ENCODE results near the gene ARID3A.
A peak's percentile ranks its signal among the peaks of the same experiment; 100 is the strongest.
"Not testable (repeated sequence)": the region's sequence is repeated elsewhere in the genome, so short reads cannot be mapped to it uniquely, and the experiment has no call there.

ARID3A gene

DNA sequence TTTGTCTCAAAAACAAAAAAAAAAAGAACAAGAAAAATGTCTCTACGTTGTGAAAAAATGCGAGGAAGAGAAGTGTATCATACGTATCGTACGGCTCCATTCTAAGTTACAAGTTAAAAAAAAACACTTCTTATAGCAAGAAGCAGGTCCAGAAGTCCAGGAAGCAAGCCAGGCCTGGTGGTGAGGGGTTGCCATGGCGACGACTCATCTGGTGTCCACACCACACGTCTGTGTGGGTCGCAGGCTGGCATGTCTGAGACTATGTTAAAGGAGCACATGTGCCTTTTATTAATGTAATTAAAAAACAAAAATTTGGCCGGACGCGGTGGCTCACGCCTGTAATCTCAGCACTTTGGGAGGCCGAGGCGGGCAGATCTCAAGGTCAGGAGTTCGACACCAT lies 38.8 kb upstream of the ARID3A start:
- H3K9ac ChIP-seq (ENCODE audit: low read depth, low read length), result no peak overlapping the region
- H3K9me3 ChIP-seq (ENCODE audit: control insufficient read depth, insufficient read depth, low read length), result no peaks in the 10 kb centered on the region
- no peaks in the 10 kb centered on the region; the same call in 1 of the 2 replicates for H3K36me3 ChIP-seq (ENCODE audit: insufficient read depth, low read length)
- H3K4me1 ChIP-seq (ENCODE audit: insufficient read depth, low read length), result no peaks in the 10 kb centered on the region; the same call in 1 of the 2 replicates

DNA sequence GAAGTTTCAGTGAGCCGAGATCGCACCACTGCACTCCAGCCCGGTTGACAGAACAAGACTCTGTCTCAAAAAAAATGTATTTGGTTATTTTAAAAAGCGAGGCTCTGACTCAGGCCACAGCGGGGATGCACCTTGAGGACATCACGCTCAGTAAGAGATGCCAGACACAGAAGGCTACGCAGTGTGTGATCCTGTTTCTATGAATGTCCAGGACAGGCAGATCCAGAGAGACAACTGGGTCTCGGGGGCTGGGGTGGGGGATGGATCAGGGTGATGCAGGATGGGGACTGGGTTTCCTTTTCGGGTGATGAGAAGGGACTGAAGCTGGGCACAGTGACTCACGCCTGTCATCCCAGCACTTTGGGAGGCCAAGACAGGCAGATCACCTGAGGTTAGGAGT lies 38.2 kb upstream of the ARID3A start:
- Histone ChIP-seq H3K9me3 (ENCODE audit: control insufficient read depth, insufficient read depth, low read length) (no peaks in the 10 kb centered on the region), H3K36me3 (ENCODE audit: insufficient read depth, low read length) (no peaks in the 10 kb centered on the region; the same call in 1 of the 2 replicates), H3K4me1 (ENCODE audit: insufficient read depth, low read length) (no peaks in the 10 kb centered on the region; the same call in 1 of the 2 replicates), H3K9ac (ENCODE audit: low read depth, low read length) (no peak overlapping the region)

DNA sequence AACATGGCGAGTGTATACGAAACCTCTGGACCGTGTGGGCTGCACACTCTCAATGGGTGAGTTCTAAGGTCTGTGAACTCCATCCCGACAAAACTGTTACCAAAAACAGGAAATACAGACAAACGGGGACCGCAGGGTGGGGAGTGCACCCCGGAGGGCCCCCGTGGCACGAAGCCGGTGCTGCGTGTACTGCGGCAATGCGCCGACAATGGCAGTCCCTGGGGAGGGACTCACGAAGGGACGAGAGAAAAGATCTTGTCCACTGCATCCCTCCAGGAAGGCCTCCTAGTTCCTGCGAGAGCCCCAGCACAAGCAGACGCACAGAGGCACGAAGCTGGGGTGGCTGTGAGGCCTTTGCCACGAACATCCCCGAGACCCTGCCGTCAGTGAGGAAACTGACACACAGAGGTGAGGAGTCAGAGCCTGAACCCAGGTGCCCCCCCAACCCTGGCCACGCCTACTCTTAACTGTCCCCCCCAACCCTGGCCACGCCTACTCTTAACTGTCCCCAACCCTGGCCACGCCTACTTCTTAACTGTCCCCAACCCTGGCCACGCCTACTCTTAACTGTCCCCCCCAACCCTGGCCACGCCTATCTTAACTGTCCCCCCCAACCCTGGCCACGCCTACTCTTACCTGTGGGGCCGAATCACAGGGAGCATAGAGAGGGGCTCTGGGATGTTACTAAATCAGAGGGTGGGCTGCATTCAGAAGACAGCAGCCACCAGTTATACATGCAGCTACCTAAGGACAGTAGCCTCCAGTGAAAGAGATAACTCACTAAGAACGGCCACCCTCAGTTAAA lies 37.1 kb upstream of the ARID3A start:
- Histone ChIP-seq H3K9me3 (ENCODE audit: control insufficient read depth, insufficient read depth, low read length) (no peaks in the 10 kb centered on the region), H3K36me3 (ENCODE audit: insufficient read depth, low read length) (no peaks in the 10 kb centered on the region; the same call in 1 of the 2 replicates), H3K9ac (ENCODE audit: low read depth, low read length) (no peak overlapping the region), H3K4me1 (ENCODE audit: insufficient read depth, low read length) (no peaks in the 10 kb centered on the region; the same call in 1 of the 2 replicates)

DNA sequence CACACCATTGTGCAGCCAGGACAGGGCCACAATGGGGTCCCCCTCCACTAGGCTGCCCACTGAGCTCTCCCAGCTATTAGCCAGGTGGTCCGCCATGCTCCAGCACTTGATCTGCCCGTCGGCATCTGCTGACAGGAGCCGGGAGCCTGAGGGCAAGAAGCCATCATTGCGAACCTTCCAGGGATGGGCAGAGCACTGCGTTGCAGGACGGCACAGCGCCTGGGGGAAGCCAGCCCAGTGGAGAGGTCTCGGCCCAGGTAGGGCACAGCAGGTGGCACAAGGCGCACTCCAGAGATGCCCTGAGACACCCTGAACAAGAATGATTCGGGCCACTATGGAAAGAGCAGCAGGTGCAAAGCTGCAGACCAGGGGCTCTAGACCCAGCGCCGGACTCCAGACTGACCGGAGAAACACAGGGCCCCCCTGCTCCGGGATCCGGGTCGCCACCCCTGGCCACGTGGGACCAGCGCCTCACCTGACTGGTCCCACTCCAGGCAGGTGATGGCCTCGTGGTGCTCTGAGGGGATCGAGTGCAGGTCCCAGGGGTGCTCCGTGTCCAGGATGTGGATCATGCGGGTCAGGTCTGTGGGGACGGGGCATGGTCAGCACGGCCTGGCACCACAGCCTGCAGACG lies 36.1 kb upstream of the ARID3A start:
- Histone ChIP-seq H3K4me1 (ENCODE audit: insufficient read depth, low read length) (no peaks in the 10 kb centered on the region), H3K9ac (ENCODE audit: low read depth, low read length) (no peak overlapping the region), H3K36me3 (ENCODE audit: insufficient read depth, low read length) (no peaks in the 10 kb centered on the region; the same call in 1 of the 2 replicates), H3K9me3 (ENCODE audit: control insufficient read depth, insufficient read depth, low read length) (no peaks in the 10 kb centered on the region)

DNA sequence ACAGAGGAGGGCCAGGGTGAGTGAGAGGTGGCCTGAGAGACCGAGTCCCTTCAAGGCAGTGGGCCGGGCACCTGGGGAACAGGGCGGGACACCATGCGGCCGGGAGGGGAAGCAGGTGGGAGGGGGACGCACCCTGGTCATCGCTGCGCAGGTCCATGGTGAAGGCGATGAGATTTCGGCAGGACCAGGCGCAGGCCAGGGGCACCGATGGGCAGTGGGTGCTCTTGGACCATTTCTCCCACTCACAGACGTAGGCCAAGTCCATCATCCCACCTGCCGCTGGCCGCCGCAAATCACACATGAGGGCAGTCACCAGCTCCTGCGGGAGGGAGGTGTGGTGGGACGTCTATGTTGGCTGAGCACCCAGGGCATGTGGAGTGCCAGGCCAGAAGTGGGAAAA lies 35.0 kb upstream of the ARID3A start:
- Histone ChIP-seq H3K4me1 (ENCODE audit: insufficient read depth, low read length) (no peaks in the 10 kb centered on the region), H3K36me3 (ENCODE audit: insufficient read depth, low read length) (no peaks in the 10 kb centered on the region), H3K9ac (ENCODE audit: low read depth, low read length) (no peak overlapping the region), H3K9me3 (ENCODE audit: control insufficient read depth, insufficient read depth, low read length) (no peaks in the 10 kb centered on the region)

DNA sequence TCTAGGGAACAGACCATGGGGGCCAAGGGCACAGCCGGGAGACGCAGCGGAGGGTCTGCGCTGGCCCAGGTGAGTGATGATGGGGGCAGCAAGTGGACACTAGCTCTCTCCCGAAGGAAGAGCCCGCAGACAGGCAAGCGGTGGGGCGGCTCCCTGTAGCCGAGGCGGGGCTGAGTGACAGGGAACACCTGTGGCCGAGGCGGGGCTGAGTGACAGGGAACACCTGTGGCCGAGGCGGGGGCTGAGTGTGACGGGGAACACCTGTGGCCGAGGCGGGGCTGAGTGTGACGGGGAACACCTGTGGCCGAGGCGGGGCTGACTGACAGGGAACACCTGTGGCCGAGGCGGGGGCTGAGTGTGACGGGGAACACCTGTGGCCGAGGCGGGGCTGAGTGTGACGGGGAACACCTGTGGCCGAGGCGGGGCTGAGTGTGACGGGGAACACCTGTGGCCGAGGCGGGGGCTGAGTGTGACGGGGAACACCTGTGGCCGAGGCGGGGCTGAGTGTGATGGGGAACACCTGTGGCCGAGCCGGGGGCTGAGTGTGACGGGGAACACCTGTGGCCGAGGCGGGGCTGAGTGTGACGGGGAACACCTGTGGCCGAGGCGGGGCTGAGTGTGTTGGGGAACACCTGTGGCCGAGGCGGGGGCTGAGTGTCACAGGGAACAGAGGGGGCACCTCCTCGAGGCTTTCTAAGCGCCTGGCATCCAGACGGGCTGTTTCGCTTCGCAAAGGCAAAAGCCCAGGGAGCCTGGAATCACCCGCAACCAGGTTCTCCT lies 34.2 kb upstream of the ARID3A start:
- H3K9ac ChIP-seq (ENCODE audit: low read depth, low read length), result peak overlapping the region; percentile 66
- not testable (repeated sequence) for H3K9me3 ChIP-seq (ENCODE audit: control insufficient read depth, insufficient read depth, low read length); H3K36me3 ChIP-seq (ENCODE audit: insufficient read depth, low read length); H3K4me1 ChIP-seq (ENCODE audit: insufficient read depth, low read length)

DNA sequence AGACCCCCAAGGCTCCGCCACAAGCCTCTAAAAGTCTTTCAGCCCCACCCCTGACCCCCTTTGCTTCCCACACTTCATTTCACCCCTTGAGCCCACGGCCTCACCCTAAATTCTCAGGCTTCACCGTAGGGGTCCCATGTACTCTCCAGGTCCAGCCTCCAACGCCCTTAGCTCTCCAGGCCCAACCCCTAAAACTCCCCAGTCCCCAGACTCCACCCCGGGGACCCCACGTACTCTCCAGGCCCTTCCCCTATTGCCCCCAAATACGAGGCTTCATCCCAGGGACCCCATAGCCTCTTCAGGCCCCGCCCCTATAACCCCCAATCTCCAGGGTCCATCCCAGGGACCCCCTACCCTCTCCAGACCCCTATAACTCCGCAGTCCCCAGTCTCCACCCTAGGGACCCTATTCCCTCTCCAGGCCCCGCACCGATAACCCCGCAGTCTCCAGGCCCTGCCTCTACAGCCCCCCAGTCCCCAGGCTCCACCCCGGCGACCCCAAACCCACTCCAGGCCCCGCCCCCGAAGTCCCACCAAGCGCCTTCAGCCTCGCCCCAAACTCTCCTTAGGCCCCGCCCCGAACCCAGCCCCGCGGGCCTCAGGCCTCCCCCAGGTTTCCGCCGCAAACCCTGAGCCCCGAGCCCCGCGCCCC lies 33.5 kb upstream of the ARID3A start:
- H3K4me1 ChIP-seq (ENCODE audit: insufficient read depth, low read length), result no peaks in the 10 kb centered on the region
- no peaks in the 10 kb centered on the region for H3K36me3 ChIP-seq (ENCODE audit: insufficient read depth, low read length)
- no peaks in the 10 kb centered on the region for H3K9me3 ChIP-seq (ENCODE audit: control insufficient read depth, insufficient read depth, low read length)
- H3K9ac ChIP-seq (ENCODE audit: low read depth, low read length), result peak overlapping the region; percentile 66

DNA sequence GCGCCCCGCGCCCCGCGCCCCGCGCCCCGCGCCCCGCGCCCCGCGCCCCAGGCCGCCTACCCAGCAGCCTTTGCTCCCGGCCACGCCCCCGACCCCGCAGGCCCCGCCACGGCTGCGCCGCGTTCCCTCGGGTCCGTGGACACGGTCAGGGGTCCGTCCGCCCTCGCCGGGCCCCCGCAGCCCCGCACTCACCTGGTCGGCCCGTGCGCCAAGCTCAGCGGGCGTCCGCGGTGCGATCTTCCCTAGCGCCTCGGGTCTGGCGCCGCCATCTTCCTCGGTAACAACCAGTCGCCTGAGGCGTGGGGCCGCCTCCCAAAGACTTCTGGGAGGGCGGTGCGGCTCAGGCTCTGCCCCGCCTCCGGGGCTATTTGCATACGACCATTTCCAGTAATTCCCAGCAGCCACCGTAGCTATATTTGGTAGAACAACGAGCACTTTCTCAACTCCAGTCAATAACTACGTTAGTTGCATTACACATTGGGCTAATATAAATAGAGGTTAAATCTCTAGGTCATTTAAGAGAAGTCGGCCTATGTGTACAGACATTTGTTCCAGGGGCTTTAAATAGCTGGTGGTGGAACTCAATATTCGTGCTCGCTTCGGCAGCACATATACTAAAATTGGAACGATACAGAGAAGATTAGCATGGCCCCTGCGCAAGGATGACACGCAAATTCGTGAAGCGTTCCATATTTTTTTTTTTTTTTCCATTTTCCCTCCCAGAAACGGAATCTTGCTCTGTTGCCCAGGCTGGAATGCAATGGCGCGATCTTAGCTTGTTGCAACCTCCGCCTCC lies 32.7 kb upstream of the ARID3A start, which contains the start of the genes MED16 and RNU6-9:
Gene MED16, minus strand, starts transcription at position 294 of the 796 bp plus-strand sequence. CDS start 2,056 bp downstream, outside the sequence.
Gene RNU6-9, plus strand, starts transcription at position 591 of the 796 bp plus-strand sequence.
- no peaks in the 10 kb centered on the region for H3K4me1 ChIP-seq (ENCODE audit: insufficient read depth, low read length)
- H3K36me3 ChIP-seq (ENCODE audit: insufficient read depth, low read length), result no peaks in the 10 kb centered on the region
- no peaks in the 10 kb centered on the region for H3K9me3 ChIP-seq (ENCODE audit: control insufficient read depth, insufficient read depth, low read length)
- peak within 1 kb of the TSS; percentile 84 for H3K9ac ChIP-seq (ENCODE audit: low read depth, low read length)

DNA sequence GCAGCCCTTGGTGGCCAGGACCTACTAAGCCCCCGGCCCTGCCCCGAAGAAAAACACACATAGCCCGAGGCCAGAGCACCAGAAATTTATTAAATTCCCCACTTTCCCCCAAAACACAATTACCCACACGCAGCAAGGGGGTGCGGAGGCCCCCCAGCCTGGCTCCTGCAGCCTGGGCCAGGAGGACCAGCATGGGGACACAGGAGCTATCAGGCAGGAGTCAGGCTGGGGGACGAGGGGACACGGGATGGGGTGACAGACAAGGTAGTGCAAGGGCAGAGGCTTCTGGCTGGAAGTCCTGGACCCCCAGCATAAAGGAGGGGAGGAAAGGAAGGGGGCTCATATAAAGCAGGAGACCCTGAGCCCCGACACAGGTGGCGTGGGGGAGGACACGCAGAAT lies 29.4 kb upstream of the ARID3A start:
- no peaks in the 10 kb centered on the region; the same call in 1 of the 2 replicates for H3K4me1 ChIP-seq (ENCODE audit: insufficient read depth, low read length)
- no peaks in the 10 kb centered on the region for H3K36me3 ChIP-seq (ENCODE audit: insufficient read depth, low read length)
- H3K9ac ChIP-seq (ENCODE audit: low read depth, low read length), result no peak overlapping the region
- no peaks in the 10 kb centered on the region for H3K9me3 ChIP-seq (ENCODE audit: control insufficient read depth, insufficient read depth, low read length)

DNA sequence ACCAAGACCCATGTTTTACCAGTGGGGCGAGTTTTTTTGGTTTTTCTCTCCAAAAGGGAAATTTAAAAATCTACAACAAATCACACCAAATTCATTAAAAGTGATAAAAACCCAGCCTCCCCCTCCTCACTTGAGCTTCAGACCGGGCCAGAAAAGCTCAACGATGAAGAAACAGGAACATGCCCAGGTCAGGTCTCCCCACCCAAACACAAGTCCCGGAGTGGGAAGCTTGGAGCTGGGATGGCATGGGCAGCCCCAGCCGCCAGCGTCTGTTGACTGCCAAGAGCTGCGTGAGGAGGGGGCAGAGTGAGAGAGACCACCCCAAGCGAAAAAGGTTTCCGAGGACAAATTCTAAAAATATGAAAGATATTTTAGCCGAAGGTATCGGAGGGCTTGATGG lies 28.8 kb upstream of the ARID3A start:
- Histone ChIP-seq H3K4me1 (ENCODE audit: insufficient read depth, low read length) (no peaks in the 10 kb centered on the region; the same call in 1 of the 2 replicates), H3K9ac (ENCODE audit: low read depth, low read length) (no peak overlapping the region), H3K9me3 (ENCODE audit: control insufficient read depth, insufficient read depth, low read length) (no peaks in the 10 kb centered on the region), H3K36me3 (ENCODE audit: insufficient read depth, low read length) (no peaks in the 10 kb centered on the region)

DNA sequence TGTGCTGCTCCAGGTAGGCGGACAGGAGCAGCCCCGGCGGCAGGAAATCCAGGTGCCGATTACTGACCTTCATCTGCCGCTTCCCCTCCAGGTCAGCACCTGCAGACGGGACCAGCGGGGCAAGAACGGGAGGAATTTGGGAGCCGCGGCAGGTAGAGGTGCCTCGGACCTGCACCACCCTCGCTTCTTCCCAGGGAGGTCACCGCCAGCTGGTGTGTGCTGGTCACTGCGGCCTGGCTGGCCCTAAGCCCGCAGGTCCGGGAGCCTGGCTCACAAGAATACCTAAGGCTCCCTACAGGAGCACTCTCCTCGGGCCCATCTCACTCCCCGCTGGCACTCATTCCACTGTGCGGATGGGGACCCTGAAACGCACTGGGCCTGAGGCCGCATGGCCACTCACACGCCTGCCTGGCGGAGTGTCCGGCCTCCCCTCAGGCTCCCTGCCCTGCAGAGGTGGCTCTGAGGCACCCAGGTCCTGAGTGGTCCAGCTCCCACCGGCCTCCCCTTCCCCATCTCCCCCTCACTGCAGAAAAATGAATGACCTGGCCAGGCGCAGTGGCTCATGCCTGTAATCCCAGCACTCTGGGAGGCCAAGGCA lies 28.3 kb upstream of the ARID3A start:
- Histone ChIP-seq H3K36me3 (ENCODE audit: insufficient read depth, low read length) (no peaks in the 10 kb centered on the region), H3K9ac (ENCODE audit: low read depth, low read length) (no peak overlapping the region), H3K4me1 (ENCODE audit: insufficient read depth, low read length) (no peaks in the 10 kb centered on the region; the same call in 1 of the 2 replicates), H3K9me3 (ENCODE audit: control insufficient read depth, insufficient read depth, low read length) (no peaks in the 10 kb centered on the region)

DNA sequence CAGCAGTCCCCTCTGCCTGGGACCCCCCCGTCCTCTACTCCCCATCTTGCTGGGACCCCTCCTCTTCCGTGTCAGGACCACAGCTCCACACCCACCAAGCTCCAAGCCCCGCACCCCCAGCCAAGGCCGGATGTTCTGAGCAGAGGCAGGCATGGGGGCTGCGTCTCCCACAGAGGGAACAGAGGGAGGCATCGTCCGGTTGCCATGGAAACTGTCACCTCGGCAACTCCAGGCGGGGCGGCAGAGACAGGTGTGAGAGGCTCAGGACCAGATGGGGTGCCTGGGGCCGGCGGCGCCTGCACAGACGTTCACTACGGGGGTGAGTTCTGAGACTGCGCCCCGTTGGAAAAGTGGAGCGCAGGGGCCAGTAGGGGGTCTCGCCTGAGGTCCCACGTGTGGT lies 27.2 kb upstream of the ARID3A start:
- H3K9ac ChIP-seq (ENCODE audit: low read depth, low read length), result no peak overlapping the region
- H3K9me3 ChIP-seq (ENCODE audit: control insufficient read depth, insufficient read depth, low read length), result no peaks in the 10 kb centered on the region
- H3K36me3 ChIP-seq (ENCODE audit: insufficient read depth, low read length), result no peaks in the 10 kb centered on the region
- H3K4me1 ChIP-seq (ENCODE audit: insufficient read depth, low read length), result no peaks in the 10 kb centered on the region; the same call in 1 of the 2 replicates
